Right lobe of liver (tissue), 6 donors: ENCODE measurements around the gene HMGXB4. TPM values are rescaled to one million over a fixed set of nuclear protein-coding genes. Genes with fewer than 3 reads are reported as not detected.
A peak's percentile ranks its signal among the peaks of the same experiment; 100 is the strongest.

Source experiments
- ATAC-seq, 4 donors: fragments of 200-7000 bp; cut with Tn5 transposase; one replicate each; pipeline ENCODE4 v1.9.1; 2020; ENCODE audit warnings: mild to moderate bottlenecking in 4 of 4, moderate library complexity in 4 of 4
- DNase-seq, 3 donors: peaks; one replicate each; pipeline ENCODE4 v3.0.0-alpha.2; 2020
- H3K27ac ChIP-seq, 3 donors: fragments of 200-600 bp; one replicate each; pipeline ENCODE4 v1.8.0; 2022
- H3K27me3 ChIP-seq, 2 donors: fragments of 200-600 bp; one replicate each; pipeline ENCODE4 v1.8.0; 2022
- H3K36me3 ChIP-seq, 4 donors: fragments of 200-600 bp; sonication (generic) in 1 of 4; one replicate each; pipeline versions ENCODE4 v1.5.1 to v1.8.0; 2017 to 2022; ENCODE audit warnings: control low read depth in 1 of 4
- H3K4me1 ChIP-seq, 4 donors: fragments of 200-600 bp; sonication (generic) in 1 of 4; one replicate each; pipeline versions ENCODE4 v1.5.1 to v1.8.0; 2017 to 2022; ENCODE audit warnings: control low read depth in 1 of 4
- H3K4me3 ChIP-seq, 3 donors: fragments of 200-600 bp; one replicate each; pipeline ENCODE4 v1.8.0; 2022
- H3K9me3 ChIP-seq, 4 donors: fragments of 200-600 bp; sonication (generic) in 1 of 4; one replicate each; pipeline versions ENCODE4 v1.5.1 to v1.8.0; 2017 to 2022; ENCODE audit warnings: control low read depth in 1 of 4
- POLR2A ChIP-seq: fragments of 450-650 bp; IDR thresholded peaks from one replicate; pipeline ENCODE4 v1.6.1; 2017; ENCODE audit warnings: antibody characterized with exemption, mild to moderate bottlenecking
- WGBS: methylation state at CpG from one replicate; pipeline ENCODE4 v1.1.6; 2018; ENCODE audit warnings: low coverage, low lambda C conversion rate; ENCODE audit not compliant: insufficient coverage; ENCODE audit errors: missing lambda C conversion rate; 5-methylcytosine and 5-hydroxymethylcytosine counted together
- intact Hi-C, 2 donors: fragments of 100-400 bp; cut with DNase I; formaldehyde crosslinking; loops; one replicate each; pipeline versions ENCODE4 v1.11.2 to v1.14.1; 2022
- total RNA-seq, 6 experiments: library from RNA; depleted of rRNA in 2 of 6; stranded (reverse); fragments of >200 nt in 2 of 6; fragmentation: NEBNext Ultra II Directional in 3 of 6; extraction: Animal tissue kit (Norgen Biotek cat#: 25700) in 3 of 6; gene quantifications; one replicate each; pipeline versions ENCODE4 v1.1.0 to v1.2.4, GENCODE V29; 2016 to 2023
- TF ChIP-seq, protein P1 (sequence below), 4 donors: fragments of 200-600 bp in 3 of 4; fragments of 450-650 bp in 1 of 4; IDR thresholded peaks; one replicate each; pipeline versions ENCODE4 v1.5.1 to v1.8.0; 2016 to 2022; ENCODE audit warnings: antibody characterized with exemption in 4 of 4, mild to moderate bottlenecking in 2 of 4
- donor health status: DM: no; HTN: yes; CAD: no.
- donor health status: DM: no; HTN: no; CAD: no.
- donor health status: DM: no; HTN: no; CAD: no.
- donor health status: DM: no; HTN: yes; CAD: no.
- donor health status: DM: no; HTN: yes; CAD: no.

The HMGXB4 gene
- total RNA-seq, 6 experiments from 2014 or later: 4.6 to 8.2 (median 5.7) TPM

DNA sequence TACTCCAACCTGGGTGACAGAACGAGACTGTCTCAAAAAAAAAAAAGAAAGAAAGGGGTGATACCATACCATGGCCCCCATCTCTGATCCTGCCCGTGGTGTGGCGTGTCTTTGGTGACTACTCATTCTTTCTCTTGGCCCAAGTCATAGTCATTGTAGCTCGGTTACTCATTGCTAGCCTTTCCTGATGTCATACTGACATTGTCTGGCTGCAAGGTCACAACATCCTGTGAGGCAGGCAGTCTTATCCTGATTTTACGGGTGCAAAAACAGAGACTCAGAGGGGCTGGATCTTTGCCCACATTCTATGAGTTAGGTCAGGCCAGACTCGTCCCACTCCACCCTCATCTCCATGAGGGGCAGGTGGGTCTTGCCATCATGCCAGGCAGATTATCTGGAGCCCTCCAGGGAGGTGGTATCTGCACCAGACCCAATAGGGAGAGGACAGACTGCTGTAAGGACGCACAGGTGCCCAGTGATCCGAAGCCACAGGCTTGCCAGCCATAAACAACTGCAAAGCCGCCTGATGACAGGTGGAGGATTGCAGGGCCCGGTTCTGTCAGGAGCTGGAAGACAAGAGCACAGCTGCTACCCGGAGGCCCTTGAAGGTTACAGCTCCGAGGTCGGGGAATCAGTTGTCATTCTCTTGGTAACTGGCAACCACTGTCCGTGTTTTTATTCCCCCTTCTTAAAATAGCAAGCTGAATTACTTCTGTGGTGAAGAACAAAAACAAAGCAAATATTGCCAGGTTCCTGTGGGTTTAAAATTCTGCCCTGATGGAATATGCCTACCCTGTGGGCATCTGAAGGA, 56.2 kb downstream of the HMGXB4 start:
- Histone ChIP-seq H3K9me3 (no peaks in the 10 kb centered on the region), H3K27me3 (no peaks in the 10 kb centered on the region), H3K27ac (peak overlapping the region in 2 of 3 donors; percentile 22 to 52), H3K36me3 (peaks cover 0 to 11% (median 7%) of the 10 kb centered on the region in 4 donors), H3K4me1 (peaks cover 0 to 68% (median 37%) of the 10 kb centered on the region in 4 donors), H3K4me3 (no peak overlapping the region)
- TF ChIP-seq, protein P1, sequence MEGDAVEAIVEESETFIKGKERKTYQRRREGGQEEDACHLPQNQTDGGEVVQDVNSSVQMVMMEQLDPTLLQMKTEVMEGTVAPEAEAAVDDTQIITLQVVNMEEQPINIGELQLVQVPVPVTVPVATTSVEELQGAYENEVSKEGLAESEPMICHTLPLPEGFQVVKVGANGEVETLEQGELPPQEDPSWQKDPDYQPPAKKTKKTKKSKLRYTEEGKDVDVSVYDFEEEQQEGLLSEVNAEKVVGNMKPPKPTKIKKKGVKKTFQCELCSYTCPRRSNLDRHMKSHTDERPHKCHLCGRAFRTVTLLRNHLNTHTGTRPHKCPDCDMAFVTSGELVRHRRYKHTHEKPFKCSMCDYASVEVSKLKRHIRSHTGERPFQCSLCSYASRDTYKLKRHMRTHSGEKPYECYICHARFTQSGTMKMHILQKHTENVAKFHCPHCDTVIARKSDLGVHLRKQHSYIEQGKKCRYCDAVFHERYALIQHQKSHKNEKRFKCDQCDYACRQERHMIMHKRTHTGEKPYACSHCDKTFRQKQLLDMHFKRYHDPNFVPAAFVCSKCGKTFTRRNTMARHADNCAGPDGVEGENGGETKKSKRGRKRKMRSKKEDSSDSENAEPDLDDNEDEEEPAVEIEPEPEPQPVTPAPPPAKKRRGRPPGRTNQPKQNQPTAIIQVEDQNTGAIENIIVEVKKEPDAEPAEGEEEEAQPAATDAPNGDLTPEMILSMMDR (IDR thresholded peaks at IDR 0.05): no peak
- no peak for TF ChIP-seq POLR2A
- 39% methylated on average over 9 of the region's 14 CpGs for WGBS
- DNase-seq (peak in 1 of 3 donors; percentile 41), ATAC-seq (peak; percentile 1 to 62 (median 20))
- intact Hi-C loops: no loop called here

- H3K27me3 ChIP-seq: no peaks in the 10 kb centered on the region
- ATAC-seq: no peak
- intact Hi-C loops: no loop called here
- H3K4me1 ChIP-seq: peaks cover 0 to 68% (median 37%) of the 10 kb centered on the region in 4 donors
- H3K4me3 ChIP-seq: no peak overlapping the region
- peaks cover 0 to 19% (median 8%) of the 10 kb centered on the region in 4 donors for H3K36me3 ChIP-seq
- no peaks in the 10 kb centered on the region for H3K9me3 ChIP-seq
- WGBS: 79% methylated on average over 12 of the region's 16 CpGs
- DNase-seq: peak in 1 of 3 donors; percentile 41
- H3K27ac ChIP-seq: peak overlapping the region in 2 of 3 donors; percentile 22 to 62
- no peak for TF ChIP-seq POLR2A
- TF ChIP-seq, protein P1 (IDR thresholded peaks at IDR 0.05): no peak
Measured at GRCh38 chr22:35314161-35314942, 57.1 kb downstream of the HMGXB4 start.

DNA sequence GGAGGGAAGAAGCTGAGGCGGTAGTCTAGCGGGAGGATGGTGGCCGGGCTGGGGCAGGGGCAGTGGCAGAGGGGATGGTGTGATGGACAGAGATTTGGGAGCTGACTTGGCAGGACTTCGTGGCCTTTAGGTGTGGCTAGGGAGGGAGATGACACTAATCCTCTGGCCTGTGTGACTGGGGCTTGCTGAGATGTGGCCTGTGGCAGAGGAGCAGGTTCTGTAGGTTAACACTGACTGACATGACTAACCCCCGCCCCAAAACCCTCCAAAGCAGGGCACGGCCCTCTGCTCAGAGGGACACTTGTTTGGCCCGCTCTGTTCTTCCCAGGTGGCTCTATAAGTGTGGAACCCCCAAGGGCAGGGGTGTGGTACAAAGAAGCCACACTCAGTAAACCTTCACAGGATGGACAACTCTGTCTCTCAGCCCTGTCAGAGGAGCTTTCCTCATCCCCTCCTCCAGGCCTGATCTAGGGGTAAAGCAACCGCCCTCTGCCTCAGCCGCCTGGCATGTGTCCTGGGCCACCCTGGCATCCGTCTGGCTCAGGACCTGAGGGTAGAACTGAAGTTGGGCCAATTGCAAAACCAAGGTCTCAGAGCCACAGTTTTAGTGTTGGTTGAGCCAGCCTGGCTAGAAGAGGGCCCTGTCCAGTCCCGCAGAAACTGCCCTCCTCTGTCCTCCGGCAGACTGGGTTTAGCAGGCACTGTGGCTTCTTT, 58.0 kb downstream of the HMGXB4 start:
- H3K4me1 ChIP-seq: peaks cover 0 to 63% (median 35%) of the 10 kb centered on the region in 4 donors
- DNase-seq (peak; percentile 78 to 91 (median 88)), ATAC-seq (peak; percentile 52 to 79 (median 78))
- peaks cover 0 to 28% (median 8%) of the 10 kb centered on the region in 4 donors for H3K36me3 ChIP-seq
- 60% methylated on average over 3 of the region's 12 CpGs for WGBS
- intact Hi-C loops: no loop called here
- H3K9me3 ChIP-seq: no peaks in the 10 kb centered on the region
- H3K27me3 ChIP-seq: no peaks in the 10 kb centered on the region
- TF ChIP-seq, protein P1 (IDR thresholded peaks at IDR 0.05): no peak
- no peak for TF ChIP-seq POLR2A
- no peak overlapping the region for H3K4me3 ChIP-seq
- peak overlapping the region in 2 of 3 donors; percentile 62 to 74 for H3K27ac ChIP-seq
